Midbrain (tissue), 1 donor: Measurements from ENCODE around the gene UCN.
"Not testable (repeated sequence)": the region's sequence is repeated elsewhere in the genome, so short reads cannot be mapped to it uniquely, and the experiment has no call there.

Source experiments
- DNase-seq: peaks from one replicate; lab custom pipeline; 2025; lab: John Stamatoyannopoulos, UW

The UCN gene

GRCh38 chr2:27282892-27283291, 25.4 kb downstream of the UCN start:
- no peak for DNase-seq

- DNase-seq = no peak
Observed at GRCh38 chr2:27281855-27282559, 26.2 kb downstream of the UCN start, which contains the start of gene TRIM54. TRIM54 (plus strand) TSS chr2:27282429; CDS start chr2:27282732, 303 bp downstream.

GRCh38 chr2:27281442-27281841, 26.8 kb downstream of the UCN start:
- no peak for DNase-seq

GRCh38 chr2:27280826-27281225, 27.4 kb downstream of the UCN start:
- no peak for DNase-seq

GRCh38 chr2:27278010-27278409, 30.2 kb downstream of the UCN start:
- DNase-seq = no peak

- DNase-seq = no peak
Observed at GRCh38 chr2:27275211-27276150, 32.8 kb downstream of the UCN start, which contains the start of gene DNAJC5G. DNAJC5G (plus strand) TSS chr2:27275433; CDS start chr2:27276729, 1,296 bp downstream.

- DNase-seq = not testable (repeated sequence)
Observed at GRCh38 chr2:27272537-27273522, 35.4 kb downstream of the UCN start.

- DNase-seq = no peak
Observed at GRCh38 chr2:27271631-27272340, 36.5 kb downstream of the UCN start.

GRCh38 chr2:27270670-27271069, 37.6 kb downstream of the UCN start:
- DNase-seq = no peak

- no peak for DNase-seq
Observed at GRCh38 chr2:27270131-27270530, 38.1 kb downstream of the UCN start.

- not testable (repeated sequence) for DNase-seq
Observed at GRCh38 chr2:27268296-27268695, 39.9 kb downstream of the UCN start.

- DNase-seq = no peak
Observed at GRCh38 chr2:27265536-27265870, 42.7 kb downstream of the UCN start.

GRCh38 chr2:27264753-27265535, 43.3 kb downstream of the UCN start:
- DNase-seq = peak; percentile 24

GRCh38 chr2:27264253-27264752, 43.9 kb downstream of the UCN start:
- DNase-seq = no peak

GRCh38 chr2:27263287-27264252, 44.7 kb downstream of the UCN start:
- no peak for DNase-seq

- peak; percentile 11 for DNase-seq
Observed at GRCh38 chr2:27262379-27263286, 45.6 kb downstream of the UCN start, which contains the start of gene SLC30A3. SLC30A3 (minus strand) TSS chr2:27263047; CDS start chr2:27262906, 141 bp downstream.

- DNase-seq = no peak
Observed at GRCh38 chr2:27261926-27262298, 46.3 kb downstream of the UCN start.
